NCI-H2171 (cell line): Measurements from ENCODE around the gene ACTL7B.
A peak's percentile ranks its signal among the peaks of the same experiment; 100 is the strongest.
"Not testable (repeated sequence)": the region's sequence is repeated elsewhere in the genome, so short reads cannot be mapped to it uniquely, and the experiment has no call there.

Experiments used
- DNase-seq: peaks from one replicate; lab custom pipeline; 2025; lab: John Stamatoyannopoulos, UW

ACTL7B gene

GRCh38 chr9:108855888-108856287 is at the start of gene ACTL7B:
Gene ACTL7B (minus strand): TSS chr9:108855986. CDS start chr9:108855930, 56 bp downstream.
- DNase-seq: peak; percentile 18

- DNase-seq: no peak
These were observed 49.7 kb upstream of the ACTL7B start for GRCh38 chr9:108905494-108905893.

GRCh38 chr9:108904161-108904560 is 48.4 kb upstream of the ACTL7B start:
- no peak for DNase-seq

- no peak for DNase-seq
These were observed 47.8 kb upstream of the ACTL7B start for GRCh38 chr9:108903420-108904103.

GRCh38 chr9:108900176-108900575 is 44.4 kb upstream of the ACTL7B start:
- no peak for DNase-seq

- not testable (repeated sequence) for DNase-seq
These were observed 43.4 kb upstream of the ACTL7B start for GRCh38 chr9:108899023-108899695.

- no peak for DNase-seq
These were observed 41.7 kb upstream of the ACTL7B start for GRCh38 chr9:108897324-108898096.

- DNase-seq: no peak
These were observed 38.6 kb upstream of the ACTL7B start for GRCh38 chr9:108894225-108894997.

- DNase-seq: no peak
These were observed 33.9 kb upstream of the ACTL7B start for GRCh38 chr9:108889649-108890067.

GRCh38 chr9:108886594-108887271 is 30.9 kb upstream of the ACTL7B start:
- DNase-seq: peak; percentile 5

- DNase-seq: peak; percentile 4
These were observed 30.0 kb upstream of the ACTL7B start for GRCh38 chr9:108885643-108886348.

GRCh38 chr9:108884701-108885100 is 28.9 kb upstream of the ACTL7B start:
- DNase-seq: no peak

- no peak for DNase-seq
These were observed 27.3 kb upstream of the ACTL7B start for GRCh38 chr9:108883085-108883484.

GRCh38 chr9:108882052-108882888 is 26.5 kb upstream of the ACTL7B start:
- no peak for DNase-seq

GRCh38 chr9:108880738-108881316 is 25.0 kb upstream of the ACTL7B start:
- DNase-seq: no peak

GRCh38 chr9:108877524-108877923 is 21.7 kb upstream of the ACTL7B start:
- DNase-seq: no peak

- DNase-seq: no peak
These were observed 20.6 kb upstream of the ACTL7B start for GRCh38 chr9:108876425-108876824.

GRCh38 chr9:108874058-108874788 is 18.4 kb upstream of the ACTL7B start:
- DNase-seq: no peak
